Measurements from ENCODE around the gene TRRAP.

TRRAP gene

DNA sequence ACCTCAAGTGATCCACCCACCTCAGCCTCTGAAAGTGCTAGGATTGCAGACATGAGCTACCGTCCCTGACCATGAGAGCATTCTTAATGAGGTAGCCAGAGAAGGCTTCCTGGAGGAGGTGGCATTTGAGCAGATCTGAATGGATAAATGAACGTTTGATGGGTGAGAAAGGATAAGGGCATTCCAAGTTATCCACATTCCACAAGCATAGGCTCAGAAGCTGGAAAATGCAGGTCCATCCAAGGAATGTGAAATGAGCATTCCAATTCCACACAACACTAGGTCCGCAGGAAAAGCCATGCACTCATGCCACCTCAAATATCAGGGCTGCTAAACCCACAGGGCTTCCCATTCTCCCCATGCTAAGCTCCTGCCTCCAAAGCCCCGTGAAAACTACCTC, 25.5 kb upstream of the TRRAP start:
- peaks cover 3% of the 10 kb centered on the region for H3K4me1 ChIP-seq (ENCODE audit: insufficient read depth, low read length)
- no peaks in the 10 kb centered on the region for H3K9me3 ChIP-seq (ENCODE audit: low read length)
- no peaks in the 10 kb centered on the region for H3K36me3 ChIP-seq (ENCODE audit: insufficient read depth, low read length)
- no peak overlapping the region for H3K4me3 ChIP-seq (ENCODE audit: low read length)
- H2AFZ ChIP-seq (ENCODE audit: low read depth, low read length): no peak overlapping the region
- no peaks in the 10 kb centered on the region for H3K27me3 ChIP-seq (ENCODE audit: insufficient read depth, low read length)

DNA sequence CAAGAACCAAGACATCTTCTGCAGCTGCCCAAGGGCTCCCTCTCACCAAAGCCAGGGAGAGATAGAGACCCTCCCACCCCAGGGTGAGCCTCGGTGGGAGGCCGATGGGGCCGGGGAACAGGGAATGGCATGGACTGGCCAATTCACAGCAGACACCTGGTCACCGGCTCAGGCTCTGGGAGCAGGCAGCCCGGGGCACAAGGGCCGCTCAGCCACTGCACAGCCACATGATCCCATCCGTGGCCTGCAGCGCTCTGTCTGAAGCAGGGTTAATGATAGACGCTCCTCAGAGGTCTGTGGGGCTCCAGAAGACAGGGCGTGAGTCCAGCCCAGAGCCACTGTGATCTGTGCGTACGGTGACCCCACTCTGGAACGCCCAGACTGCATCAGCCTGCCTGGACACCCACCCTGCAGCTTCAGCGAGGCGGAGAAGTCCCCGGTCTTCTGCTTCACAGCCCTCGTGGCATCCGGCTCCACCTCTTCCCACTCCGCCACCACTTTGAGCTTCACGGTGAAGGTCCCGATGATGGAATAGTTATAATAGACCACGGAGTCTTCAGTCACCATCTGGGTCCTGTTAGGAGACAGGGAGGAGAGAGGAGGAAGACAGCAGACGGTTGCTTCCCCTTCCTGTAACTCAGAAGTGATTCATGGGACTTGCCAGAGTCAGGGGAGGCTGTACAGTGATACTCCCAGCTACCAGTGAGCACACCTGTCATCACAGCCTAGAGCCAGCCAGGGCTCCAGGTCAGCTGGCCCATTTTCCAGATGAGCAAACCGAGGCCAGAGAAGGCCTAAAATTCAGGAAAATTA, 22.5 kb upstream of the TRRAP start:
- no peaks in the 10 kb centered on the region for H3K9me3 ChIP-seq (ENCODE audit: low read length)
- no peak overlapping the region for H2AFZ ChIP-seq (ENCODE audit: low read depth, low read length)
- H3K4me1 ChIP-seq (ENCODE audit: insufficient read depth, low read length): peaks cover 3% of the 10 kb centered on the region
- no peaks in the 10 kb centered on the region for H3K36me3 ChIP-seq (ENCODE audit: insufficient read depth, low read length)
- H3K27me3 ChIP-seq (ENCODE audit: insufficient read depth, low read length): no peaks in the 10 kb centered on the region
- no peak overlapping the region for H3K4me3 ChIP-seq (ENCODE audit: low read length)

- Histone ChIP-seq H3K4me3 (ENCODE audit: low read length) (no peak overlapping the region), H3K4me1 (ENCODE audit: insufficient read depth, low read length) (no peaks in the 10 kb centered on the region), H3K36me3 (ENCODE audit: insufficient read depth, low read length) (no peaks in the 10 kb centered on the region), H2AFZ (ENCODE audit: low read depth, low read length) (no peak overlapping the region), H3K27me3 (ENCODE audit: insufficient read depth, low read length) (no peaks in the 10 kb centered on the region), H3K9me3 (ENCODE audit: low read length) (no peaks in the 10 kb centered on the region)
Observed at GRCh38 chr7:98860071-98860470, 18.3 kb upstream of the TRRAP start.

GRCh38 chr7:98862203-98862602, 16.1 kb upstream of the TRRAP start:
- Histone ChIP-seq H3K36me3 (ENCODE audit: insufficient read depth, low read length) (no peaks in the 10 kb centered on the region), H3K9me3 (ENCODE audit: low read length) (no peaks in the 10 kb centered on the region), H3K4me3 (ENCODE audit: low read length) (no peak overlapping the region), H3K4me1 (ENCODE audit: insufficient read depth, low read length) (peaks cover 4% of the 10 kb centered on the region), H2AFZ (ENCODE audit: low read depth, low read length) (no peak overlapping the region), H3K27me3 (ENCODE audit: insufficient read depth, low read length) (no peaks in the 10 kb centered on the region)

GRCh38 chr7:98862716-98863420, 15.5 kb upstream of the TRRAP start:
- no peaks in the 10 kb centered on the region for H3K36me3 ChIP-seq (ENCODE audit: insufficient read depth, low read length)
- peaks cover 10% of the 10 kb centered on the region for H3K4me1 ChIP-seq (ENCODE audit: insufficient read depth, low read length)
- H3K9me3 ChIP-seq (ENCODE audit: low read length): no peaks in the 10 kb centered on the region
- no peak overlapping the region for H3K4me3 ChIP-seq (ENCODE audit: low read length)
- no peak overlapping the region for H2AFZ ChIP-seq (ENCODE audit: low read depth, low read length)
- no peaks in the 10 kb centered on the region for H3K27me3 ChIP-seq (ENCODE audit: insufficient read depth, low read length)

DNA sequence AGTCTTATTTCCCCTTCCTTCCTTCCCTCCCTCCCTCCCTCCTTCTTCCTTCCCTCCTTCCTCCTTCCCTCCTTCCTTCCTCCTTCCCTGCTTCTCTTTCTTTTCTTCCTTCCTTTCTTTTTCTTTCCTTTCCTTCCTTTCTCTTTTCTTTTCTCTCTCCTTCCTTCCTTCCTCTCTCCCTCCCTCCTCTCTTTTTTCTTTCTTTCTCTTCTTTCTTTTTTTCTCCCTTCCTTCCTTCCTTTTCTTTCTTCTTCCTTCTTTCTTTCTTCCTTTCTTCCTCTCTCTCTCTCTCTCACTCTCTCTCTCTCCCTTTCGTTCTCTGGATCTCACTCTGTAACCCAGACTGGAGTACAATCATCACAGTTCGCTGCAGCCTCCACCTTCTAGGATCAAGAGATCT, 14.7 kb upstream of the TRRAP start:
- no peak overlapping the region for H2AFZ ChIP-seq (ENCODE audit: low read depth, low read length)
- peaks cover 6% of the 10 kb centered on the region for H3K27me3 ChIP-seq (ENCODE audit: insufficient read depth, low read length)
- H3K36me3 ChIP-seq (ENCODE audit: insufficient read depth, low read length): no peaks in the 10 kb centered on the region
- H3K4me1 ChIP-seq (ENCODE audit: insufficient read depth, low read length): peaks cover 10% of the 10 kb centered on the region
- no peak overlapping the region for H3K4me3 ChIP-seq (ENCODE audit: low read length)
- no peaks in the 10 kb centered on the region for H3K9me3 ChIP-seq (ENCODE audit: low read length)

- peaks cover 19% of the 10 kb centered on the region for H3K27me3 ChIP-seq (ENCODE audit: insufficient read depth, low read length)
- H3K4me3 ChIP-seq (ENCODE audit: low read length): no peak overlapping the region
- H3K36me3 ChIP-seq (ENCODE audit: insufficient read depth, low read length): no peaks in the 10 kb centered on the region
- H3K9me3 ChIP-seq (ENCODE audit: low read length): no peaks in the 10 kb centered on the region
- no peak overlapping the region for H2AFZ ChIP-seq (ENCODE audit: low read depth, low read length)
- peaks cover 14% of the 10 kb centered on the region for H3K4me1 ChIP-seq (ENCODE audit: insufficient read depth, low read length)
Observed at GRCh38 chr7:98864731-98865453, 13.4 kb upstream of the TRRAP start.

- H3K27me3 ChIP-seq (ENCODE audit: insufficient read depth, low read length): peaks cover 29% of the 10 kb centered on the region
- H3K4me1 ChIP-seq (ENCODE audit: insufficient read depth, low read length): peaks cover 16% of the 10 kb centered on the region
- no peak overlapping the region for H2AFZ ChIP-seq (ENCODE audit: low read depth, low read length)
- H3K4me3 ChIP-seq (ENCODE audit: low read length): no peak overlapping the region
- no peaks in the 10 kb centered on the region for H3K36me3 ChIP-seq (ENCODE audit: insufficient read depth, low read length)
- no peaks in the 10 kb centered on the region for H3K9me3 ChIP-seq (ENCODE audit: low read length)
Observed at GRCh38 chr7:98866351-98866750, 12.0 kb upstream of the TRRAP start.

DNA sequence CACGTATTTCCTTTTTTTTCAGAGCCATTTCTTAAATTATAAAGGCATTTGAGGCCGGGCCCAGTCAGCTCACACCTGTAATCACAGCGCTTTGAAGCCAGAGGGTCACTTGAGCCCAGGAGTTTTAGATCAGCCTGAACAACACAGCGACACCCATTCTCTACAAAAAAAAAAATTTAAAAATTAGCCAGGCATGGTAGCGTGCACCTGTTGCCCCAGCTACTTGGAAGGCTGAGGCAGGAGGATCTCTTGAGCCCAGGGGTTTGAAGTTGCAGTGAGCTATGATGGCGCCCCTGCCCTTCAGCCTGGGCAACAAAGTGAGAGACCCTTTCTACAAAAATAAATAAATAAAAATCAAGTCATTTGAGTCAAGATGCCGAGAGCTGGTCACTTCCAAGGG, 11.6 kb upstream of the TRRAP start:
- Histone ChIP-seq H3K36me3 (ENCODE audit: insufficient read depth, low read length) (no peaks in the 10 kb centered on the region), H3K4me3 (ENCODE audit: low read length) (no peak overlapping the region), H3K9me3 (ENCODE audit: low read length) (no peaks in the 10 kb centered on the region), H2AFZ (ENCODE audit: low read depth, low read length) (no peak overlapping the region), H3K4me1 (ENCODE audit: insufficient read depth, low read length) (peaks cover 16% of the 10 kb centered on the region), H3K27me3 (ENCODE audit: insufficient read depth, low read length) (peaks cover 31% of the 10 kb centered on the region)

- H3K36me3 ChIP-seq (ENCODE audit: insufficient read depth, low read length): no peaks in the 10 kb centered on the region
- peaks cover 33% of the 10 kb centered on the region for H3K27me3 ChIP-seq (ENCODE audit: insufficient read depth, low read length)
- H3K4me1 ChIP-seq (ENCODE audit: insufficient read depth, low read length): peaks cover 16% of the 10 kb centered on the region
- no peak overlapping the region for H2AFZ ChIP-seq (ENCODE audit: low read depth, low read length)
- H3K9me3 ChIP-seq (ENCODE audit: low read length): no peaks in the 10 kb centered on the region
- H3K4me3 ChIP-seq (ENCODE audit: low read length): no peak overlapping the region
Observed at GRCh38 chr7:98868450-98868849, 9.9 kb upstream of the TRRAP start.

DNA sequence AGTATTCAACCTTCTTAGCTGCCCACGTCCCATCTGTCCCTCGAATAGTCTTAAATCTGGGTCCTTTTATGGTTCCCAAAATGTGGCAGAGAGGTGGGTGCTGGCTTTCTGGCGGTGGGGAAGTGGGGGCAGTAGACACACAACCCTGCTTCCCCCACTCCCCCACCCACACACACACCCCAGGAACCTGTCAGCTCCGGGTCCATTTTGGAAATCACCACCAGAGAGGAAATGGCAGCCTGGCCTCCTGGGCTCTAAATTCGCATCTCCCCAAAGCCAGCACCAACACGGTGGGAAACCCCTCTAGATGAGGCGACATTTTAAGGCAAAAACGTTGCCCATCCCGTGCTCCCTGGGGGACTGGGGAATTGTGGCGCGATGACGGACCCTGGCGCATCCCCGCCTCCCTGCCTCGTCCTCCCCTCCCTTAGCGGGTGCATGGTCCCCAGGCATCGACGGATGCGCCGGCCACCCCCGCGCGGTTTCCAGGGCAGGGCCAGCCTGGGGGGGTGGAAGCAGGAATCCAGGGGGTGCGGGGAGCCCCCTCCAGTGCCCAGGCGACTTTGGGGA, 9.2 kb upstream of the TRRAP start:
- H3K36me3 ChIP-seq (ENCODE audit: insufficient read depth, low read length): no peaks in the 10 kb centered on the region
- peak overlapping the region; percentile 71 for H2AFZ ChIP-seq (ENCODE audit: low read depth, low read length)
- H3K4me3 ChIP-seq (ENCODE audit: low read length): peak overlapping the region; percentile 49
- peaks cover 33% of the 10 kb centered on the region for H3K27me3 ChIP-seq (ENCODE audit: insufficient read depth, low read length)
- peaks cover 16% of the 10 kb centered on the region for H3K4me1 ChIP-seq (ENCODE audit: insufficient read depth, low read length)
- no peaks in the 10 kb centered on the region for H3K9me3 ChIP-seq (ENCODE audit: low read length)

GRCh38 chr7:98869597-98870120, 8.7 kb upstream of the TRRAP start, which contains the start of gene TMEM130:
Gene TMEM130 (minus strand): TSS chr7:98870014. CDS start chr7:98869861, 153 bp downstream.
- Histone ChIP-seq H3K4me3 (ENCODE audit: low read length) (peak within 1 kb of the TSS; percentile 49), H3K27me3 (ENCODE audit: insufficient read depth, low read length) (peaks cover 33% of the 10 kb centered on the region), H3K9me3 (ENCODE audit: low read length) (no peaks in the 10 kb centered on the region), H3K4me1 (ENCODE audit: insufficient read depth, low read length) (peaks cover 16% of the 10 kb centered on the region), H2AFZ (ENCODE audit: low read depth, low read length) (peak within 1 kb of the TSS; percentile 71), H3K36me3 (ENCODE audit: insufficient read depth, low read length) (no peaks in the 10 kb centered on the region)
